ENCODE results near the gene RSPH10B.
"Not testable (repeated sequence)": the region's sequence is repeated elsewhere in the genome, so short reads cannot be mapped to it uniquely, and the experiment has no call there.

RSPH10B gene

DNA sequence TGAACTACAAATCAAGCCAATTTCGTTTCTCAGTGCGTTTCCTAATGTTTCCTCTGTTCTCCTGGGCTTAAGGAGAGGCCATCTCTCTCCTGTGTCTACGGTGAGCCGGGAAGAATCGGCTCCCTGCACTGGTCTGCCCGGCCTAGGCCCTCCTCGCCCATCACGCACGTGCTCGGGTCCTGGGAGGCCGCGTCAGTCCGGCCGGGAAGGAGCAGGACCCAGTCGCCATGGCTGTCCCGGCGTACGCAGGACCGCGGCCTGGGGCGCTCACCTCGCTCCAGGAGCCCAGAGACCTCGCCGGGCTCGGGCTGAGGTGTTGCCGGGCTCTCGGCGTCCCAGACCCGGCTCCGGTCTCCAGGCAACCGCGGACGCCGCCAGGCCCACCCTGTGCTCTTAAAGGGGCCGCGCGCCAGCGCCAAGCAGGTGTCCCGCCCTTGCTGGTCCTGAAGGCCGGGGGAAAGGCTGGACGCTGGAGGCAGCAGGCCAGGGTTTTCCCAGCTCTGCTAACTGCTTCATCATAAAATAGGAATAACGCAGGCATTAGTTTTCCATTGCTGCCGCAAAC is at the start of gene RSPH10B:
Gene RSPH10B (minus strand): TSS at position 343 of the 565 bp plus-strand sequence. CDS start 3,573 bp downstream, outside the sequence.
- H3K4me1 ChIP-seq (ENCODE audit: insufficient read depth, low read length); H3K27me3 ChIP-seq (ENCODE audit: insufficient read depth, low read length): not testable (repeated sequence)

DNA sequence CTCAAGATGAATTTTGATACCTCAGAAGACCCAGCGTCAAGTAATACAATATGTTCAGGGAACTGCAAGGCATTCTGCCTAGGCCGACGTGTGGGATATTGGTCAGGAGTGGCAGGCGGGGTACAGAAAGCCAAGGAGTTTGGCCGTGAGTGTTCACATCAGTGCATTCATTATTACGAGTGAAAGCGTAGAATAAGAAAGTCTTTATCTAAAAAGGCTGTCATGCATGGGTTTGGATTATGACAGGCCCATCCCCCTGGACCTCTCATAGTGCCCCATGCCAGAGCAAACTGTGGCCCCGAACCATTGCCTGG is 46.1 kb upstream of the RSPH10B start:
- no peaks in the 10 kb centered on the region for H3K9me3 ChIP-seq (ENCODE audit: insufficient read depth, low read depth, low read length)
- no peak overlapping the region for H3K27ac ChIP-seq (ENCODE audit: low read length)
- no peak overlapping the region for H3K9ac ChIP-seq (ENCODE audit: low read depth, low read length)
- peaks cover 88% of the 10 kb centered on the region for H3K36me3 ChIP-seq (ENCODE audit: insufficient read depth, low read depth, low read length)
- H3K4me1 ChIP-seq (ENCODE audit: insufficient read depth, low read length): no peaks in the 10 kb centered on the region; the same call in 1 of the 2 replicates
- H3K27me3 ChIP-seq (ENCODE audit: insufficient read depth, low read length): no peaks in the 10 kb centered on the region
- no peak overlapping the region for H3K4me3 ChIP-seq (ENCODE audit: low read length)

More for the DNA sequence above, at the start of gene RSPH10B:
- not testable (repeated sequence) for H3K9me3 ChIP-seq (ENCODE audit: insufficient read depth, low read depth, low read length); H3K36me3 ChIP-seq (ENCODE audit: insufficient read depth, low read depth, low read length); H3K4me3 ChIP-seq (ENCODE audit: low read length); H3K27ac ChIP-seq (ENCODE audit: low read length); H3K9ac ChIP-seq (ENCODE audit: low read depth, low read length)

DNA sequence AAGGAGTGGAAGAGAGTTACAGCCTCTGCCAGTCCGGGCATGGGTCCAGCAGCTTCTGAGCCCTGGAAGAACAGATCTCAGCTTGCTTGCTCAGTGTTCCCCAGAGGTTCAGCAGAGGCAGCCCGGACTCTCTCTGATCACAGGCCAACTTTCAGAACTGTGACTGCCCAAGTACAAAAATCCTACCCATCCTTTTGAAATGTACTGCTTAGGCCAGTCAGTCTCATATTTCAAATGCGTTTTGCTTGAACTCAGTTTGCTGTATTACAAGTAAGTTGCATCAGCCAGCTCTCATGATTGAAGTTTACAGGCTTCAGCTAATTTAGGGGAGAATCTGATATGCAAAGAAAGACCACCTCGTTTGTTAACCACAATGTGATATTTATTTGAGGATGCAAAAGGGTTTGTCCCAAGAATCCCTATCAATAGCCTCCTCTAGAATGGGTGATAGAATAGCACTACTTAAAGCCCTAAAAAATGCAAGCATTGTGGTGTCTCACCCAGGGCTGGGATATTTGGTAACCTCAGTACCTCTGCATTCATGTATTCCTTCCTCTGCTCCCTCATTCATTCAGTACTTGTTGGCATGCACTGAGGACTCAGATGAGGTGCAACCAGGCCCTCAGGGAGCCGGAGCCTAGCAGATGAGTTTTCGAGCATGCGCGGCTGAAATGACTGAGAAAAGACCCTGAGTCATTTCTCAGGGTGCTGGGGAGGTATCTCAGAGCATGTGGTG is 45.6 kb upstream of the RSPH10B start:
- Histone ChIP-seq H3K4me1 (ENCODE audit: insufficient read depth, low read length) (no peaks in the 10 kb centered on the region; the same call in 1 of the 2 replicates), H3K9me3 (ENCODE audit: insufficient read depth, low read depth, low read length) (no peaks in the 10 kb centered on the region), H3K27me3 (ENCODE audit: insufficient read depth, low read length) (no peaks in the 10 kb centered on the region), H3K9ac (ENCODE audit: low read depth, low read length) (no peak overlapping the region), H3K27ac (ENCODE audit: low read length) (no peak overlapping the region), H3K4me3 (ENCODE audit: low read length) (no peak overlapping the region), H3K36me3 (ENCODE audit: insufficient read depth, low read depth, low read length) (peaks cover 88% of the 10 kb centered on the region)

DNA sequence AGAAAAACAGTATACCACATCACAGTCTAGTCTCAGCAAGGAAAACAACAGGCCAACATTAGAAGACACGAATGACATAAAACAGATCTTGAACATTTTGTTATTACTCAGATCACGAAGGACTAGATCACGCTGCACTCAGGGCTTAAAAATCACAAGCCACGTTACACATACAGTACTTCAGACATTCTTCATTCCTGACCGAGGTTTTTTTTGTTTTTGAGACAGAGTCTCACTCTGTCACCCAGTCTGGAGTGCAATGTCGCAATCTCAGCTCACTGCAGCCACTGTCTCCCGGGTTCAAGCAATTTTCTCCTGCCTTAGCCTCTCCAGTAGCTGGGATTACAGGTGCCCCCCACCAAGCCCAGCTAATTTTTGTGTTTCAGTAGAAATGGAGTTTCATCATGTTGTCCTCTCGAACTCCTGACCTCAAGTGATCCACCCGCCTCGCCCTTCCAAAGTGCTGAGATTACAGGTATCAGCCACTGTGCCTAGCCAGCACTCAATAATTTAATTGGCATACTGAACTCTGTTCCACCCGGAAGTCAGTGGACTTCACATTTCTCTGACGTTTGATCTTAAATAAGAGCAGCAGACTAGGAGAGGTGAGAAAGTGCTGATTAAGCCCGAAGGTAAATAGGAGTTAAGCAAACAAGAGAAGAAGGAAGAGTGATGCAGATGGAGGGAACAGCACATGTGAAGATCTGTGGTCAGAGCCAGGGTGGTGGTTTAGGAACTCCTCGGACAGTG is 42.0 kb upstream of the RSPH10B start:
- no peaks in the 10 kb centered on the region for H3K9me3 ChIP-seq (ENCODE audit: insufficient read depth, low read depth, low read length)
- H3K4me1 ChIP-seq (ENCODE audit: insufficient read depth, low read length): peaks cover 3% of the 10 kb centered on the region
- H3K27me3 ChIP-seq (ENCODE audit: insufficient read depth, low read length): no peaks in the 10 kb centered on the region
- no peak overlapping the region for H3K4me3 ChIP-seq (ENCODE audit: low read length)
- peaks cover 58% of the 10 kb centered on the region for H3K36me3 ChIP-seq (ENCODE audit: insufficient read depth, low read depth, low read length)
- H3K27ac ChIP-seq (ENCODE audit: low read length): no peak overlapping the region
- no peak overlapping the region for H3K9ac ChIP-seq (ENCODE audit: low read depth, low read length)

DNA sequence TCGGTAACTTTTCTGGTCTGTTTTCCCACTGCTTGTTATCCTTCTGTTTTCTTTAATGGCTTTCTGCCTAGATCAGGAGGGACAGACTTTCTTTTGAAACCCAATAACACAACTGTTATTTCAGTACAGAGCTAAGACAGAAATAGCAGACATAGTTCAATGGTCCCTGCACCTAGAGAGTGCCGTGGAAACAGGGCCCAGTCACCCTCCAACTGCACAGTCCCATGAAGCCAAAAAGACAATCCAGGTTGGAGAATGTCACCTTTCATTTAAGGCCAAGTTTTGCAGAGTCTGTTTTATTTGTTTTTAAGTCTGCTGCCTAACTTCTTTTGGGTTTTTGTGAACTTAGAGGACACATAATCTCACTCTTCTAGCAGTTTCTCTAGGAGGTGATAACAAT is 41.1 kb upstream of the RSPH10B start:
- H3K4me1 ChIP-seq (ENCODE audit: insufficient read depth, low read length): peaks cover 3% of the 10 kb centered on the region
- H3K36me3 ChIP-seq (ENCODE audit: insufficient read depth, low read depth, low read length): peaks cover 48% of the 10 kb centered on the region
- no peaks in the 10 kb centered on the region for H3K27me3 ChIP-seq (ENCODE audit: insufficient read depth, low read length)
- no peak overlapping the region for H3K27ac ChIP-seq (ENCODE audit: low read length)
- H3K4me3 ChIP-seq (ENCODE audit: low read length): no peak overlapping the region
- no peaks in the 10 kb centered on the region for H3K9me3 ChIP-seq (ENCODE audit: insufficient read depth, low read depth, low read length)
- H3K9ac ChIP-seq (ENCODE audit: low read depth, low read length): no peak overlapping the region

DNA sequence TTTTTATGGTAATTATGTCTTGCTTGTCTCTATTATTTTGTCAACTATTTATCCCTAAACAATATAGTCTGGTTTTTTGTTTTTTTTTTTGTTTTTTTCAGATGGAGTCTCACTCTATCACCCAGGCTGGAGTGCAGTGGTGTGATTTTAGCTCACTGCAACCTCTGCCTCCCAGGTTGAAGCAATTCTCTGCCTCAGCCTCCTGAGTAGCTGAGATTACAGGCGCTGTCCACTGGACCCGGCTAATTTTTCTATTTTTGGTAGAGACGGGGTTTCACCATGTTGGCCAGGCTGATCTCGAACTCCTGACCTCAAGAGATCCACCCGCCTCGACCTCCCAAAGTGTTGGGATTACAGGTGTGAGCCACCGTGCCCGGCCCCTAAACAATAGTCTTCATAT is 39.9 kb upstream of the RSPH10B start:
- Histone ChIP-seq H3K9ac (ENCODE audit: low read depth, low read length) (peak overlapping the region; percentile 66; the same call in 1 of the 2 replicates), H3K4me3 (ENCODE audit: low read length) (peak overlapping the region; percentile 88), H3K36me3 (ENCODE audit: insufficient read depth, low read depth, low read length) (peaks cover 36% of the 10 kb centered on the region)
- H3K9me3 ChIP-seq (ENCODE audit: insufficient read depth, low read depth, low read length); H3K4me1 ChIP-seq (ENCODE audit: insufficient read depth, low read length); H3K27me3 ChIP-seq (ENCODE audit: insufficient read depth, low read length); H3K27ac ChIP-seq (ENCODE audit: low read length): not testable (repeated sequence)

DNA sequence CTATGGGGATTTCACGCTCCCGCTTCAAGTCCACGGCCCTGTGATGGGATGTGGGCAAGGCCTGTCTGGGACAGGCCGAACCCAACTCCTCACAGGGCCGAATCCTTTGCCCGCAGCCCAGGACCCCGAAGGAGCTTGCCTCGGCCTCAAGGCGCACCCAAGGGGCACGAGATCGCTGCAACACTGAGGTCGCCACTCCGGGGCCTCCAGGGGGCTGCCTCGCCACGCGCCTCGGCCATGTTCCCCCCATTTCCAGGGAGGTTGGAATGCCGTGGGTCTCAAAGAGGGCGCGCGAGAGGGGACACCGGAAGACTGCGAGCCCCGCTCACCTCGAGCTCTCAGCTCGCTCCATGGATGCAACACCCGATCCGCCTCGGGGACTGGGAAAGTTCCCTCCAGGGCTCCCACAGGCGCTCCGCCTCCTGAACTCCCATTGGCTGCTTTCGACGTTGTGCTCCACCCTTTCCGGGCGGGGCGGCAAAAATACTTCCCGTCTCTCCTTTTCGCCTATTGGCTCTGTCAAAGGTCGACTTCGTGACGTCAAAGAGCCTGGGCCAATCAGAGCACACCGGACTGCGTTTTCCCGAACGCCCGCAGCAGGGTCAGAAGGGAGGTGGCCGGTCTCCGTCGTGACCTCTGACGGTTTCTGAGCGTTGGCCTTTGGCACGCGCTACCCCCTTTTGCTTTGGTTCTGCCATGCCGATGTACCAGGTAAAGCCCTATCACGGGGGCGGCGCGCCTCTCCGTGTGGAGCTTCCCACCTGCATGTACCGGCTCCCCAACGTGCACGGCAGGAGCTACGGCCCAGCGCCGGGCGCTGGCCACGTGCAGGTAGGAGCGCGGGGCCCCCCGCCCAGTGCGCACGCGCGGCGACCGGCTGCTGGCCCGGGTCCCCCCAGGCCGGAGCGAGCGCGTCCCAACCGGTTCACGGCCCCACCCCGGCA is 38.5 kb upstream of the RSPH10B start, which contains the start of the genes AIMP2 and PMS2:
Gene AIMP2 (plus strand): TSS at position 605 of the 944 bp plus-strand sequence. CDS start 92 bp downstream, at position 697.
Gene PMS2 (minus strand): TSS at position 382 of the 944 bp plus-strand sequence. CDS start 30 bp downstream, at position 352.
- peaks cover 29% of the 10 kb centered on the region for H3K36me3 ChIP-seq (ENCODE audit: insufficient read depth, low read depth, low read length)
- H3K4me3 ChIP-seq (ENCODE audit: low read length): peak within 1 kb of the TSS; percentile 88
- no peaks in the 10 kb centered on the region for H3K9me3 ChIP-seq (ENCODE audit: insufficient read depth, low read depth, low read length)
- H3K9ac ChIP-seq (ENCODE audit: low read depth, low read length): peak within 1 kb of the TSS; percentile 92
- H3K27me3 ChIP-seq (ENCODE audit: insufficient read depth, low read length): no peaks in the 10 kb centered on the region
- peaks cover 3% of the 10 kb centered on the region; the same call in 1 of the 2 replicates for H3K4me1 ChIP-seq (ENCODE audit: insufficient read depth, low read length)
- H3K27ac ChIP-seq (ENCODE audit: low read length): no peak within 1 kb of the TSS

DNA sequence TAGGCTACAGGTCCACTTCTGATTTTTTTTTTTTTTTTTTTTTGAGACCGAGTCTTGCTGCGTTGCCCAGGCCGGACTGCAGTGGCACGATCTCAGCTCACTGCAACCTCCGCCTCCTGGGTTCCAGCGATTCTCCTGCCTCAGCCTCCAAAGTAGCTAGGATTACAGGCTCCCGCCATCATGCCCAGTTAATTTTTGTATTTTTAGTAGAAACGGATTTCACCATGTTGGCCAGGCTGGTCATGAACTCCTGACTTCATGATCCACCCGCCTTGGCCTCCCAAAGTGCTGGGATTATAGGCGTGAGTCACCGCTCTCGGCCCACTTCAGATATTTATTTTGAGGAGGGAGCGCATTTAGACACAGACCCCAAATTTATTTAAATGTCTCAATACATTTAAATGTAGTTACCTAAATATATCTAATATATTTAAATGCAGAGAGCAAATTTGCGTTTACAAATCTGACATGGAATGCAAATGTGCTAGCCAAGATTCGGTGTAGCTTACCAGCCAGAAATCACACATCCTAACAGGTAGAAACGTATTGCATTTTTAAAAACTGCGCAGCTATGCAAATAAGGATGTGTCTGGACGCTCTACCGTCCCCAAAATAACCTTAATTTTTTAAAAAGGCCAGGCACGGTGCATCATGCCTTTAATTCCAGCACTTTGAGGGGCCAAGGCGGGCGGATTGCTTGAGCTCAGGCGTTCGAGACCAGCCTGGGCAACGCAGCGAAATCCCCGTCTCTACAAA is 37.5 kb upstream of the RSPH10B start:
- H3K27me3 ChIP-seq (ENCODE audit: insufficient read depth, low read length); H3K9me3 ChIP-seq (ENCODE audit: insufficient read depth, low read depth, low read length); H3K4me1 ChIP-seq (ENCODE audit: insufficient read depth, low read length); H3K27ac ChIP-seq (ENCODE audit: low read length): not testable (repeated sequence)
- Histone ChIP-seq H3K36me3 (ENCODE audit: insufficient read depth, low read depth, low read length) (peaks cover 31% of the 10 kb centered on the region), H3K9ac (ENCODE audit: low read depth, low read length) (peak overlapping the region; percentile 92), H3K4me3 (ENCODE audit: low read length) (peak overlapping the region; percentile 88)

DNA sequence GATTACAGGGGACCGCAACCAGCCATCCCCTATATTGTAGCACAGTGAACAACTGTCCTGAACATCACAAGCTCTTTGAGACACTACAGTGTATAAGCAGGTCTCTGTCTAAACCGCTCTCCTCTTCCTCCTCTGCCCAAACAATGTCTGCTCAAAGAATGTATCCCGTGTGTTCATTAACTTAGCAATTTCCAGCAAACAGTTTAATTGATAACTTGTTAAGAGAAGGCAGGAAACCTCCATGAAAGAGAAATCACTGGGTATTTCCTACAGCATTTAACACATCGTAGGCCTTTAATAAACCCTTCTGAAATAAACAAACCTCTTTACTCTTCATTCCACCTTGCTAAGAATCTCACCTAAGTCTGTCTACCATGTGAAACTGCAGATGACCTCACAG is 36.9 kb upstream of the RSPH10B start:
- Histone ChIP-seq H3K36me3 (ENCODE audit: insufficient read depth, low read depth, low read length) (peaks cover 29% of the 10 kb centered on the region), H3K4me1 (ENCODE audit: insufficient read depth, low read length) (peaks cover 3% of the 10 kb centered on the region; the same call in 1 of the 2 replicates), H3K9ac (ENCODE audit: low read depth, low read length) (no peak overlapping the region), H3K27me3 (ENCODE audit: insufficient read depth, low read length) (no peaks in the 10 kb centered on the region), H3K4me3 (ENCODE audit: low read length) (no peak overlapping the region), H3K9me3 (ENCODE audit: insufficient read depth, low read depth, low read length) (no peaks in the 10 kb centered on the region), H3K27ac (ENCODE audit: low read length) (no peak overlapping the region)

DNA sequence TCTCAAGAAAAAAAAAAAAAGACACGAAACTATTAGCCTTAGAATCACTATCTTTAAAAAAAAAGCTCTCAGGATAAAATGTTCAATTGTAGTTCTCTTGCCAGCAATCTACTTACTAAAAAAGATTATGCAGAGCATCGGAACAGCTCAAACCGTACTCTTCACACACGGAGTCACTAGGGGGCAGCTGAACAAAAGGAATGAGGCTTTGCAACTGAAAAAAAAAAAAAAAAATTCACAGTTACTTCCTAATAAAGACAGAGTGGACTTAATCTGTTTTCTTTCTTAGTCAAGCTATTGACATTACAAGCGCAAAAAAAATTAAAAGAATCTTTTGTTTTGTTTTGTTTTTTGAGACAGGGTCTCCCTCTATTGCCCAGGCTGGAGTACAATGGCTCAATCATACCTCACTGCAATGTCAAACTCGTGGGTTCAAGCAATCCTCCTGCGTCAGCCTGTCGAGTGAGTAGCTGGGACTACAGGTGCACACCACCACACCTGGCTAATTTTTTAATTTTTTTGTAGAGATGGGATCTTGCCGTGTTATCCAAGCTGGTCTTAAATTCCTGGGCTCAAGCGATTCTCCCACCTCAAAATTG is 26.8 kb upstream of the RSPH10B start:
- Histone ChIP-seq H3K27ac (ENCODE audit: low read length) (no peak overlapping the region), H3K9me3 (ENCODE audit: insufficient read depth, low read depth, low read length) (no peaks in the 10 kb centered on the region), H3K27me3 (ENCODE audit: insufficient read depth, low read length) (no peaks in the 10 kb centered on the region), H3K4me1 (ENCODE audit: insufficient read depth, low read length) (no peaks in the 10 kb centered on the region), H3K9ac (ENCODE audit: low read depth, low read length) (no peak overlapping the region), H3K4me3 (ENCODE audit: low read length) (no peak overlapping the region), H3K36me3 (ENCODE audit: insufficient read depth, low read depth, low read length) (peaks cover 65% of the 10 kb centered on the region)
